GM12892 (cell line): ENCODE results near the gene IGFLR1.

ENCODE experiments used
- POLR2A ChIP-seq: IDR thresholded peaks from 2 replicates; pipeline ENCODE4 v1.6.1; 2011; ENCODE audit warnings: low read depth, low read length, control low read depth
- POLR2AphosphoS5 ChIP-seq: IDR thresholded peaks from 2 replicates; pipeline ENCODE4 v1.6.1; 2011; ENCODE audit warnings: low read depth, low read length, control low read depth
- TAF1 ChIP-seq: IDR thresholded peaks from 2 replicates; pipeline ENCODE4 v1.6.1; 2011; ENCODE audit warnings: low read depth, mild to moderate bottlenecking, control low read depth, low read length, borderline replicate concordance

DNA sequence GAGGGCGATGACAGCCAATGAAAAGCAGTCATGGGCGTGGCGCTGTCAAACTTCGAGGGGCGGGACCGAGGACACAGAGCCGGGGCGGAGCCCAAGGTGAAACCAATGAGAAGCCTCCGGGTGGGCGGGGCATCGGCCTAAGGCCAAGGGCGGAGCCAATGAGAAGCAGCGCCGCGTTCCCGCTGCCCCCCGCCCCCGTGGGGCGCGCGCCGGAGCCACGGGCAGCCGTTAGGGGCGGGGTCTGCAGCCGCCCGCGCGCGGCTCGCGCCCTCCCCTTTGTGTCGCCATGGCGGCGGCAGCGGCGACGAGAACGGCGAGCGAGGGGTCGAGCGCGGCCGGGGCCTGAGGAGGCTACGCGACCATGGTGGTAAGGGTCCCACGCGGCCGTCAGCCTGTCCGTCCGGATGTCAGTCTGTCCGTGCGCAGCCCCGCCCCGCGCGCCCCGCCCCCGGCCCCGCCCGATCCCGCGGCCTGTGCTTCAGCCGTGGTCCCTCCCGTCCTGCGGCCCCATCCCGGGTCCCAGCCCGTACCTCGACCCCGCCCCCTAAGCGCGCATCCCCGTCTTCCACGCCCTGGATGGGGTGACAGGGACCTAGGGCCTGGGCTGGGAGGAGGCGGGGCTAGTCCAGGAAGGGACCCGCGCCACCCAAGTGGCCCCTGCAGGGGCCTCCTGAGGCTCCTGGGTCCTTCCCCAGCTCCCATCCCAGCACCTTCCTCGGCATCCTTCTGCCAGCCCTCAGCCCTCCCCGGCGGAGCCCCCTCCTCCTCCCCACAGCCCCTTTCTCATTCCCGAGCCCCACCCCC is 33.2 kb upstream of the IGFLR1 start, which contains the start of gene ARHGAP33:
- peak; percentile 67; the same call in 1 of the 2 replicates for TF ChIP-seq POLR2A
- TF ChIP-seq POLR2AphosphoS5 = no peak
- TF ChIP-seq TAF1 = no peak
